A673 (cell line): ENCODE measurements around the gene PPT1.

ENCODE experiments used
- CTCF ChIP-seq: fragments of 300-800, 200-600 bp; sonication (generic); conservative IDR thresholded peaks from 2 replicates; pipeline ENCODE4 v1.5.1; 2017; ENCODE audit warnings: low read depth, mild to moderate bottlenecking, antibody characterized with exemption, low read length, moderate library complexity, mixed read lengths
- EZH2 ChIP-seq: fragments of 200-600 bp; sonication (generic); IDR thresholded peaks from 2 replicates; pipeline ENCODE4 v1.6.1; 2017; ENCODE audit warnings: borderline replicate concordance, low read depth, mild to moderate bottlenecking, mixed read lengths, antibody characterized with exemption, low read length; ENCODE audit not compliant: poor library complexity, severe bottlenecking

DNA sequence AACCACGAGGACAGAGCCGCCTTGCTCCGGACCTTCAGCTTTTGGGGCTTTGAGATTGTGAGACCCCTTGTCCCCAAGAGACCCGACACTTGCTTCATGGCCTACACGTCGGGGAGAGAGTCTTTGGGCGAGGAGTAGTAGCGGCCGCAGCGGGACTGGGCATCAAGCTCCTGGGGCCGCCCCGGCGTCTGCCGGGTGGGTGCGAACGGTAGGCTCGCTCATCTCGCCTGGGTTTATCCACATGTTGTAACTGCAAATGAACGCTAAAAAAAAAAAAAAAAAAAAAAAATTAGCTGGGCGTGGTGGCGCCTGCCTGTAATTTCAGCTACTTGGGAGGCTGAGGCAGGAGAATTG lies 36.2 kb upstream of the PPT1 start:
- no peak for TF ChIP-seq CTCF
- no peak for TF ChIP-seq EZH2
